ENCODE measurements around the gene RNF182.
"Not testable (repeated sequence)": the region's sequence is repeated elsewhere in the genome, so short reads cannot be mapped to it uniquely, and the experiment has no call there.

RNF182 gene

DNA sequence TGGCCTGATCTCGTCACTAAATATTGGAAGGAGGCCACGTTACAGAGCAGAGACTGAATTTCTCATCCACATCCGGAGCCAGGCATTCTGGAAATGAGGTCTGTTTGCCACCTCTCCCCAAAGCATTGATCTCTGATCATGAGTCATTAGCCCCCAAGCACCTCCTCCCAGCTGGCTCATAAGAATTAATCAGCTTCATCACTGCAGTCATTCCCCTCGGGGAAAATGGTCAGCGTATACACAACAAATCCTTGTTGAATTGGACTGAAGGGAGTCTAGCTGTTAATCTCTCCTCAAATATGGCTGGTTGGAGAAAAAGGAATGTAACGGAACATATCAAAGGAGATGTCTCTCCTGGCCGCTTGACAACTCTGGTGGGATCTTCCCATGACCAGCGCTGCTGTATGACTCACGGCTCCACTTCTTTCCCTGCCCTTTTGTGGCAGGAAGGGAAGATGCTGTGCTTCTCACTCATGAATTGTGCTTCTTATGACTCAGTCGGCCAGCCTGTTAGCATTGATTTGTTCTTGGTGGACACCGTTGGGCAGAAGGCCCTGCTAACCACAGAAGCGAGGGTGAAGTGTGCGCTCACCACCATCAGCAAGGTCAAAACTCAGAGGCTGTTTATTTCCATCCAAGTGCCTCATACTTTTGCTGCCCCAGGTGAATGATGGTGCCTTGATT is 76.7 kb downstream of the RNF182 start:
- DNase-seq (ENCODE audit: low read depth in 2 of 2): no peak

DNA sequence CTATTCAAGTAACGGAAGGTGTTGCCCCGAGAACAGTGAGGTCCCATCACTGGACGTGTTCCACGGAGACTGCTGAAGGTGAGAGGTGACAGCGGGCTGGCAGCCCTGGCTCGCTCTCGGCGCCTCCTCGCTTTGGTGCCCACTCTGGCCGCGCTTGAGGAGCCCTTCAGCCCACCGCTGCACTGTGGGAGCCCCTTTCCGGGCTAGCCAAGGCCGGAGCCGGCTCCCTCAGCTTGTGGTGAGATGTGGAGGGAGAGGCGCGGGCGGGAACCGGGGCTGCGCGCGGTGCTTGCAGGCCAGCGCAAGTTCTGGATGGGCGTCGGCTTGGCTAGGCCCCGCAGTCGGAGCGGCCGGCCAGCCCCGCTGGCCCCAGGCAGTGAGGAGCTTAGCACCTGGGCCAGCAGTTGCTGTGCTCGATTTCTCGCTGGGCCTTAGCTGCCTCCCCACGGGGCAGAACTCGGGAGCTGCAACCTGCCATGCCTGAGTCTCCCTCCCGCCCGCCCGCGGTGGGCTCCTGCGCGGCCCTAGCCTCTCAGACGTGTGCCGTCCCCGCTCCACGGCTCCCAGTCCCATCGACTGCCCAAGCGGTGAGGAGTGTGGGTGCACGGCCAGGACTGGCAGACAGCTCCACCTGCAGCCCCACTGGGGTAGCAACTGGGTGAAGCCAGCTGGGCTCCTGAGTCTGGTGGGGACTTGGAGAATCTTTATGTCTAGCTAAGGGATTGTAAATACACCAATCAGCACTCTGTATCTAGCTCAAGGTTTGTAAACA is 77.6 kb downstream of the RNF182 start:
- no peak for DNase-seq (ENCODE audit: low read depth in 2 of 2)

GRCh38 chr6:14004258-14004657 is 79.5 kb downstream of the RNF182 start:
- DNase-seq (ENCODE audit: low read depth in 2 of 2): no peak

- no peak for DNase-seq (ENCODE audit: low read depth in 2 of 2)
Measured at GRCh38 chr6:14008809-14009208, 84.1 kb downstream of the RNF182 start.

DNA sequence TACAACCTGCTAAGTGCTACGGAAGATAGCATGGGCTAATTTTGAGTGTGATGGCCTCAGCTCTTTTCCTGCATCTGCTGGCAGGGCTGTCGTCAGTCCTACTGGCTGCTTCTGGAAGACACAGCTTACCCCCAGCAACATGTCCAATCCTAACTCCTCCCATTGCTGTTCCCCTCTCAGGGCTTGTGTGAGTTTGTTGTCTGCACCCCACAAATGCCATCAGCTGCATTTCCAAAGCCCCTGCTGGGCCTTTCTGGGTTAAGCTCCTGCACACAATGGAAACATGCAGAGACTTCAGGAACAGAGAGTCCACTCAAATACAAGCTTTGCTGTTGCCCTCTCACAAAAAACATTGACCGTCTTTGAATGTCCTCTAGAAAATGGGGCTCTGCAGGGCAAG is 84.7 kb downstream of the RNF182 start:
- DNase-seq (ENCODE audit: low read depth in 2 of 2): no peak

GRCh38 chr6:14010275-14010674 is 85.5 kb downstream of the RNF182 start:
- DNase-seq (ENCODE audit: low read depth in 2 of 2): no peak

DNA sequence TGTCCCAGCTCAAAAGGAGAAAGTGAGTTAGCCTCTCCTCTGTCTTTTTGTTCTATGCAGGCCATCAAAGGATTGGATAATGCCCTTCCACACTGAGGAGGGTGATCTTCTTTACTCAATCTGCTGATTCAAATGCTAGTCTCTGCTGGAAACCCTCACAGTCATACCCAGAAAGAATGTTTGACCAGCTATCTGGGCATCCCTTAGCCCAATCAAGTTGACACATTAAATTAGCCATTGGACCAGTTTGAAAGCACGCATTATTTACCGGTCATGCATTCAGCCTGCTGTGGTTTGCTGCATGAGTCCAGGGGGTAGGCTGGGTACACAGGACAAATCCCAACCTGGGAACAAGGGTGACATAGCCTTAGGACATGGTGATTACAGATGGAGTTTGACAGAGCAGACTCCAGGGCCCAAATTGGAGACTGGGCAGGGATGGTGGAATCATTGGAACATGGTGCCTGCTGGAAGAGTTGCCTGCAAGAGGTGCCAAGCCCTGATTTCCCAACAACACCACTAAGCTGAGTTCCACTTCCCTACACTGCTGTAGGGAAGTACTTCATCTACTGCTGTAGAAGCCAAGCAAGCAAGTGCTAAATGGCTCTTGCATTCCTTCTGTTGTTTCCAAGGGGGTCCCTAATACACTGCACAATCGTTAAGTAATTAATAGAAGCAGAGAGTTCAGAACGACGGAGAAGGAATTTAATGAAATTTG is 87.7 kb downstream of the RNF182 start:
- no peak for DNase-seq (ENCODE audit: low read depth in 2 of 2)

- DNase-seq (ENCODE audit: low read depth in 2 of 2): no peak
Measured at GRCh38 chr6:14015964-14016363, 91.2 kb downstream of the RNF182 start.

DNA sequence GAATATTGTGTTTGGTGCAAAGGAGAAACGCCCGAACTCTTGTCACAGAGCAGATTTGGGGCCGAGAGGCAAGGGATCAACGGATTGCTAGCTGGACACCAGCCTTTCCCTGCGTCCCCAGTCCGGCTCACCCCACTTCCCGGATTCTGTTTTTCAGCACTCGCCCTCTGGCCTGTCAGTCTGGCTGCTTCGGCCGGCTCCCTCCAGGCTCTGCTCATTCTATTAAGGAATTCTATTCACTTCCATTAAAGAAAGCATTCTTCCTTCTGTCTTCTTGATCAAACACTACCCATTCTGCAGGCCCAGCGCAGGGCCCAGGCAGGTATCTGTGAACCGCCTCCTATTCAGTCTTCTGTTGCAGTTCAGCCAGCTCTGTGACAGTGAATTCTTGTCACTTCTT is 91.7 kb downstream of the RNF182 start:
- no peak for DNase-seq (ENCODE audit: low read depth in 2 of 2)

GRCh38 chr6:14016935-14017625 is 92.3 kb downstream of the RNF182 start:
- no peak for DNase-seq (ENCODE audit: low read depth in 2 of 2)

GRCh38 chr6:14017626-14018475 is 93.1 kb downstream of the RNF182 start:
- no peak for DNase-seq (ENCODE audit: low read depth in 2 of 2)

DNA sequence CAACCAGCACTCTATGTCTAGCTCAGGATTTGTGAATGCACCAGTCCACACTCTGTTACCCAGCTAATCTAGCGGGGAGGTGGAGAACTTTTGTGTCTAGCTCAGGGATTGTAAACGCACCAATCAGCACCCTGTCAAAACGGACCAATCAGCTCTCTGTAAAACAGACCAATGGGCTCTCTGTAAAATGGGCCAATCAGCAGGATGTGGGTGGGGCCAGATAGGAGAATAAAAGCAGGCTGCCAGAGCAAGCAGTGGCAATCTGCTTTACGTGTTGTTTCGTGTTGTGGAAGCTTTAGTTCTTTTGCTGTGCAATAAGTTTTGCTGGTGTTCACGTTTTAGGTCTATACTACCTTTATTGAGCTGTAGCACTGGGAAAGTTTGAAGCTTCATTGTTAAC is 93.8 kb downstream of the RNF182 start:
- not testable (repeated sequence) for DNase-seq (ENCODE audit: low read depth in 2 of 2)

DNA sequence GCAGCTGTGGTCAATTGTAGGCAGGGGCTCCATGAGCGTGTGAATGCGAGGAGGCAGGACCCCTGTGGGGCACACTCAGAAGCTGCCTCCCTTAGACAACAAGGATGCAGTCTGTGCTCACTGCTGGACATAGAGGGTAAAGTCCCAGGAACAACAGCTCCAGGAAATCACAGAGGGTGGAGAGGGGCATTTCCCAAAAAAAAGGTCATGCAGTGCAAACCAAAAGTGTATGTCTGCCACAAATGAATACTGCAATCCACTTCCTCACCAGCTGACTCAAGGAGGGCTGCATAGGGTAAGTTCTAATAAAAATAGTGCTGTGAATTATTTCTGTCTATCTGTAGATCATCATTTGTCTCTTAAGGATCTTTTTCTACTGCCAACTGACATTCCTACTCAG is 95.8 kb downstream of the RNF182 start:
- no peak for DNase-seq (ENCODE audit: low read depth in 2 of 2)

DNA sequence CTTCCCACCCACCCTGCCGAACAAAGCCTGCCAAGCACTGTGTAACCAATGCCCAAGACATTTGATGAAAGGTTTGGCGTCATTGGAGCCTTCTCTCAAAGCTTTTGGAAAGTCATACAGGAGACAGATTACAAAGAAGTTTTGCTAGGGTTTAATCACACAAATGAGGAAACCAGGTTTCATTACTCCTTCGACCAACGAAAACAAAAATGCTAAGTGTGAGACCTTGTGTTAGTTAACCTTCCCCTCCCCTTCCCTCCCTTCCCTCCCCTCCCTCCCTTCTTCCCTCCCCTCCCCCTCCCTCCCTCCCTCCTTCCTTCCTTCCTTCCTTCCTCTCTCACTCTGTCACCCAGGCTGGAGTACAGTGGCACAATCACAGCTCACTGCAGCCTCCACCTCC is 96.7 kb downstream of the RNF182 start:
- DNase-seq (ENCODE audit: low read depth in 2 of 2): no peak

- no peak for DNase-seq (ENCODE audit: low read depth in 2 of 2)
Measured at GRCh38 chr6:14022673-14023072, 97.9 kb downstream of the RNF182 start.

DNA sequence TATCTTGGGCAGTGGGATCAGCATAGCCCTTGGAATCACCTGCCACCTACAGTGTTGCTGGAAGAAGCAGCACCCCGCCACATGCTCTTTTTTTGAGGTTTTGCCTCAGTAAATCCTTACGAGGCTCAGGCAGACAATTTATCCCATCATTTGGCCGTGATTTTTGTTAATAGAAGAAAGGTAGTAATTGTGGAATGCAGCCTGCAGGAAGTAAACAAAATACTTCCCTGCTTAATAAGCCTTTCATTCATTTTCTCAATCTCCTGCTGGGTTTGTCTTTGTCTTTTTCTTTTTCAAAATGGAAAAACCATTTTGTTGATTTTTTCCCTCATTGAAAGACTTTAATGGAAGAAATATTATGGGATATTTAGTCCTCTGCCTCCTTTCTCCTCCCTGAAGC is 99.1 kb downstream of the RNF182 start:
- DNase-seq (ENCODE audit: low read depth in 2 of 2): no peak

GRCh38 chr6:14025160-14025559 is 100.4 kb downstream of the RNF182 start:
- DNase-seq (ENCODE audit: low read depth in 2 of 2): no peak

GRCh38 chr6:14026831-14027539 is 102.2 kb downstream of the RNF182 start:
- no peak for DNase-seq (ENCODE audit: low read depth in 2 of 2)

DNA sequence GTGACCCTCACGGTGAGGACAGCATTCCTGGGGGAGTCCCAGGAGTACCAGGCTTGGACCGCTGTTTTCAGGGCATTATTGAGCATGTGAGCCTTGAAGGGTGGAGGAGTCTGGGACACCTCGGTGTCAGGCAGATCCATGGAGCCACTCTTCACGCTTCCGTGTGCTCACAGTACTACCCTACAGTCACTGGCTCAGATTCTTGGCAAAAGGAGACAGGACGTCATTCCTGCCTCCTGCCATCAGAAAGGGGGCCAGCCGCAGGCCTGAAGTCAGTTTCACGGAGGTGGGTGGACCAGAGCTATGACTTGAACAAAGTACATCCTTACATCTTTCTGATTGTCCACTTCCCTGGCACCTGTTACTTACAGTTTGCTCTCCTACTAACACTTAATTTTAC is 103.9 kb downstream of the RNF182 start:
- no peak for DNase-seq (ENCODE audit: low read depth in 2 of 2)

GRCh38 chr6:14029605-14030004 is 104.9 kb downstream of the RNF182 start:
- no peak for DNase-seq (ENCODE audit: low read depth in 2 of 2)
